Lung (tissue), 12 donors: ENCODE measurements around the gene CAND2. TPM values are rescaled to one million over a fixed set of nuclear protein-coding genes. Genes with fewer than 3 reads are reported as not detected.

ENCODE experiments used
- ATAC-seq: fragments of 200-7000 bp; cut with Tn5 transposase; one replicate; pipeline ENCODE4 v1.9.1; 2020; ENCODE audit warnings: moderate number of reproducible peaks; ENCODE audit not compliant: insufficient read depth, low FRiP score
- DNase-seq, 3 donors: peaks; one replicate each; pipeline ENCODE4 v3.0.0-alpha.2; 2013 to 2017
- H3K27ac ChIP-seq, 2 donors: one replicate each; pipeline ENCODE4 v1.5.1; 2013; ENCODE audit warnings: mild to moderate bottlenecking in 2 of 2, moderate library complexity in 2 of 2, control low read depth in 1 of 2, inconsistent platforms in 1 of 2, low read depth in 1 of 2, low read length in 1 of 2
- H3K27me3 ChIP-seq, 3 donors: one replicate each; pipeline ENCODE4 v1.5.1; 2013; ENCODE audit warnings: low read length in 2 of 3; ENCODE audit not compliant: control insufficient read depth in 3 of 3, insufficient read depth in 3 of 3
- H3K36me3 ChIP-seq, 4 donors: one replicate each; pipeline ENCODE4 v1.5.1; 2013; ENCODE audit warnings: low read length in 4 of 4, mild to moderate bottlenecking in 1 of 4, moderate library complexity in 1 of 4; ENCODE audit not compliant: control insufficient read depth in 4 of 4, insufficient read depth in 4 of 4
- H3K4me1 ChIP-seq, 5 donors: one replicate each; pipeline ENCODE4 v1.5.1; 2013; ENCODE audit warnings: low read length in 5 of 5, mild to moderate bottlenecking in 2 of 5, moderate library complexity in 1 of 5; ENCODE audit not compliant: control insufficient read depth in 5 of 5, insufficient read depth in 5 of 5
- H3K4me3 ChIP-seq: one replicate; pipeline ENCODE4 v1.5.1; 2013; ENCODE audit warnings: mild to moderate bottlenecking, control low read depth, moderate library complexity
- H3K9ac ChIP-seq, 2 donors: one replicate each; pipeline ENCODE4 v1.5.1; 2013; ENCODE audit warnings: low read length in 2 of 2, control low read depth in 1 of 2; ENCODE audit not compliant: insufficient read depth in 1 of 2
- H3K9me3 ChIP-seq, 4 donors: one replicate each; pipeline ENCODE4 v1.5.1; 2013; ENCODE audit warnings: low read length in 3 of 4, mild to moderate bottlenecking in 1 of 4, moderate library complexity in 1 of 4; ENCODE audit not compliant: control insufficient read depth in 4 of 4, insufficient read depth in 3 of 4
- CTCF ChIP-seq: IDR thresholded peaks from 2 replicates; pipeline ENCODE4 v1.5.1; 2012; ENCODE audit warnings: mild to moderate bottlenecking; ENCODE audit errors: control extremely low read depth, extremely low read depth
- WGBS, 2 donors: extraction: QIAGEN DNeasy Blood & Tissue Kit; methylation state at CpG; one replicate each; pipeline ENCODE4 v1.1.7; 2013; 5-methylcytosine and 5-hydroxymethylcytosine counted together
- polyA plus RNA-seq, 2 donors: library from polyadenylated mRNA; stranded (reverse); fragments of 200-250 nt; gene quantifications; one replicate each; pipeline ENCODE4 v1.2.1, GENCODE V29; 2013
- total RNA-seq, 2 donors: library from RNA; depleted of rRNA in 1 of 2; stranded (reverse); fragments of >200 nt in 1 of 2; gene quantifications; one replicate each; pipeline ENCODE4 v1.2.1, GENCODE V29; 2014 to 2021
- donor health status: control.
- donor health status: control.
- donor health status: Bipolar disorder and iron deficiency.
- donor health status: healthy.
- donor health status: DM: yes; HTN: yes; CAD: no.

Gene CAND2
- total and polyA plus RNA-seq, 4 donors = 1.0 to 5.9 (median 3.6) TPM

DNA sequence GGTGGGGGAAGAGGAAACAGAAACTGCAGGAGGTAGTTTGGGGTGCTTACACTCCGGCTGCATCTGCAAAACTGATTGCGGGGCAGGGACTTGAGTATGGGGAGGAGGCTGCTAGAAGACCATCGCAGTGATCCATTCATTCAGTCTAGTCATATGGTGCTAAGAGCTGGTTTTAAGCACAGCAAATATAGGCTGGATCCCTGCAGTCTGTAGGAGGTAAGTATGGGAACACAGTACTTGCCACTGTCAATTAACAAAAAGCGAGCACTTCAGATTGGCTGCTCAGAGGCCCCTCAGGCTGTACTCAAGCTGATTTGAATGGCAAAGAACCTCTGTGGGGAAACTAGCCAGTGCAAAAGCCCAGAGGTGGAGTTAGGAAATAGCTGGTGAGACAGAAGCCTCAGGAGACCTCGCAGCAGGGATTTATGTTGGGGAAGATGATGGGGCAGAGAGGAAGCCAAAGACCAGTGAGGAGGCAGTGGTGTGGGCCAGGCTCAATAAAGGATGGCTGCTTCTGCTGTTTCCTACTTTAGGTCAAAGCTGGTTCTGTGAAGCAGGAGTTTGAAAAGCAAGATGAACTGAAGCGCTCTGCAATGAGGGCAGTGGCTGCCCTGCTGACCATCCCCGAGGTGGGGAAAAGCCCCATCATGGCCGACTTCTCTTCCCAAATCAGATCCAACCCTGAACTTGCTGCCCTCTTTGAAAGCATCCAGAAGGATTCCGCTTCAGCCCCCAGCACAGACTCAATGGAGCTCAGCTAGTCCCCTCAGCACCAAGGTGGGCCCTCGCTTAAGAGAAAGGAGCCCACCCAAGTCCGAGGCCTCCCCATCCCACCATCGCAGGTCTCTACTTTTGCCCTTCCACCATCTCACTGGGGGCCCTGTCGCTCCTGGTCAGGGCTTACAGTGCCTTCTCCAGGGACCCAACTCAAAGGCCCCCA is 37.0 kb downstream of the CAND2 start:
- no peak overlapping the region for H3K27ac ChIP-seq
- H3K27me3 ChIP-seq = no peaks in the 10 kb centered on the region
- H3K9me3 ChIP-seq = no peaks in the 10 kb centered on the region
- H3K4me1 ChIP-seq = peaks cover 0 to 7% (median 3%) of the 10 kb centered on the region in 5 donors
- 82 to 85% methylated on average over 13 of the region's 13 CpGs for WGBS, 2 donors
- ATAC-seq = no peak
- peaks cover 41 to 44% (median 43%) of the 10 kb centered on the region in 4 donors for H3K36me3 ChIP-seq
- no peak overlapping the region for H3K9ac ChIP-seq
- no peak overlapping the region for H3K4me3 ChIP-seq
- TF ChIP-seq CTCF = no peak
- DNase-seq = peak in 1 of 3 donors; percentile 18

DNA sequence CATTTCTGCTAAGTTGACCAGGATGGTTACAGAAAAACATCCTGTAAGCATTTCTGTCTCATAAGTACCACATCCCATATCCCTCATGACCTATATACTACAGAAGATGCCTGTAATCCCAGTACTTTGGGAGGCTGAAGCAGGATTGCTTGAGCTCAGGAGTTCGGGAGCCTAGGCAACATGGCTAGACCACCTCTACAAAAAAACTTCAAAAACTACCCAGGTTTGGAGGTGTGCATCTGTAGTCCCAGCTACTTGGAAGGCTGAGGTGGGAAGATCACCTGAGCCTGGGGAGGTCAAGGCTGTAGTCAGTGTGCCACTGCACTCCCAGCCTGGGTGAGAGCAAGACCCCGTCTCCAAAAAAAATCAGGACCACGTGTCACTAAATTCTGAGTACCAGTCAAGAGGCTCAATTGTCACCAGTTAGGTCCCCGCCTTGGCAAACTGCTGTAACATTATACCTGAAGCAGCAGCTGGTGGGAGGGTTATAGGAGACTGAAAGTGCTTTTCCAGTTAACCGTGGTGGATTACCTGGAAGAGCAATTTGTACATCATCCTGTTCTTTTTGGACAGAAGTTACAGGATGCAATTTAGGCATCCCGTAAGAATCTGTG is 38.7 kb downstream of the CAND2 start:
- no peak overlapping the region for H3K9ac ChIP-seq
- no peak for TF ChIP-seq CTCF
- H3K36me3 ChIP-seq = peaks cover 38 to 52% (median 49%) of the 10 kb centered on the region in 4 donors
- no peak for ATAC-seq
- no peak overlapping the region for H3K4me3 ChIP-seq
- peaks cover 0 to 18% (median 9%) of the 10 kb centered on the region in 5 donors for H3K4me1 ChIP-seq
- WGBS, 2 donors = 88 to 93% methylated on average over 6 of the region's 6 CpGs
- DNase-seq = no peak
- H3K27me3 ChIP-seq = no peaks in the 10 kb centered on the region
- H3K27ac ChIP-seq = no peak overlapping the region
- no peaks in the 10 kb centered on the region for H3K9me3 ChIP-seq

- H3K9ac ChIP-seq = peak overlapping the region in 1 of 2 donors; percentile 39
- H3K9me3 ChIP-seq = no peaks in the 10 kb centered on the region
- ATAC-seq (no peak), DNase-seq (no peak)
- H3K27me3 ChIP-seq = no peaks in the 10 kb centered on the region
- TF ChIP-seq CTCF = no peak
- H3K36me3 ChIP-seq = peaks cover 38 to 44% (median 42%) of the 10 kb centered on the region in 4 donors
- WGBS, 2 donors = 78 to 84% methylated on average over 6 of the region's 6 CpGs
- peaks cover 0 to 19% (median 9%) of the 10 kb centered on the region in 5 donors for H3K4me1 ChIP-seq
- no peak overlapping the region for H3K27ac ChIP-seq
- no peak overlapping the region for H3K4me3 ChIP-seq
Observed at GRCh38 chr3:12837295-12837986, 41.0 kb downstream of the CAND2 start.
